PC-3 (cell line): ENCODE results near the gene TLDC2.

Experiments
- CTCF ChIP-seq: fragments of 300-600 bp; sonication (generic); conservative IDR thresholded peaks from 2 replicates; pipeline ENCODE4 v1.5.1; 2017; ENCODE audit warnings: antibody characterized with exemption, low read depth, mild to moderate bottlenecking, low read length
- EZH2 ChIP-seq: fragments of 300-600 bp; sonication (generic); IDR thresholded peaks from one replicate; pipeline ENCODE4 v1.6.1; 2017; ENCODE audit warnings: antibody characterized with exemption, mild to moderate bottlenecking, low read length; ENCODE audit not compliant: unreplicated experiment

GRCh38 chr20:36929691-36930090 lies 53.8 kb downstream of the TLDC2 start:
- TF ChIP-seq CTCF (no peak), EZH2 (no peak)
